ENCODE measurements around the gene TNNI3K. TPM values are rescaled to one million over a fixed set of nuclear protein-coding genes. Genes with fewer than 3 reads are reported as not detected.

The TNNI3K gene
- total RNA-seq, 2 experiments from 2014 or later = not detected

DNA sequence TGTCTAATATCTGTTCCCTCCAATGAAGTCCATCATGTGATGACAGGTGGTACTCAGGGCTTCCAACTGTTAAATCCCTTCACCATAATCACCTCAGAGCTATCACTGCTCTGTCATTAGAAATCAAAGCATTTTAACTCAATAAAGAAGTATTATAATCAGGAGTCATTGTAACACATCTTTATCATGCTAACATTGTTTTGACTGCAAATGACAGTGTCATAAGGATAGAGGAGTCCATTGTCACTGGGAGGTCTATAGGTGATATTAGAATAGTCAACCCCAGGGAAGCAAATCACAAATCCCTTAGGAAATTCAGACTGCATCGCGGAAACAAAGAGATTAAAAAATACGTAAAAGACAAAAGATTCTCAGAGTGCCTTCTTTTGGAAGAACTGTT lies 246.4 kb downstream of the TNNI3K start:
- CTCF ChIA-PET = no interaction called here

DNA sequence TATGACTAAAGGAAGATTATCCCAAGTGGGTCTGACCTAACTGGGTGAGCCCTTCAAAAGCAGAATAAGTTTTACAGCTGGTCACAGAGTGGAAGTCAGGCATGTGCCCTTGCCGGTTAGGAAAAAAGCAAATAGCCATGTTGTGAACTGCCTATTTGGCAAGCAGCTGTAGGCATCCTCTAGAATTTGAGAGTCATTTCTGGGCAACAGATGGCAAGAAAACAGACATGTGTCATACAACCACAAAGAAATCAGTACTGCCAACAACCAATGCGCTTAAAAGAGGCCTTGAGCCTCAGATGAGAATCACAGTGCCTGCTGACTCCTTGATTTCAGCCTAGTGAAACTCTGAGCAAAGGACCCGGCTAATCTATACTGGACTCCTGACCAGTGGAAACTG lies 250.4 kb downstream of the TNNI3K start:
- POLR2A ChIA-PET = no interaction called here
- CTCF ChIA-PET = no interaction called here

More for the DNA sequence above, 246.4 kb downstream of the TNNI3K start:
- POLR2A ChIA-PET = no interaction called here

DNA sequence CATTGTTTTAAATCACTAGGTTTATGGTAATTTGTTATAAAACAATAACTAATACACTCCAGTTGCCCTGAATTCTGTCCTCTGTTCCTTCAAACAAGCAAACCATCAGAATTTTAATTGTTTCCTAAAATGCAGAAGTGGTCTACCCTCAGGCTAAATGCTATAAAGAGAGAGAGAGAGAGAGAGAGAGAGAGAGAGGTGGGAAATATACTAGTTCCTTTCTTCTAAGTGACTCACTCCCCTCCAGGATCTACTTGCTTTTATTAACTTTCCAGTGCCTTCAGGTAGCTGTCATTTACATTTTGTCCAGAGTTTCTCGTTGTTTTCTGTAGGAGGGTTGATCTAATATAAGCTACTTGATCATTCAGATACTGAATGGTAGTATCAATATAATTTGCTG lies 250.8 kb downstream of the TNNI3K start:
- ChIA-PET POLR2A (no interaction called here), CTCF (no interaction called here)

DNA sequence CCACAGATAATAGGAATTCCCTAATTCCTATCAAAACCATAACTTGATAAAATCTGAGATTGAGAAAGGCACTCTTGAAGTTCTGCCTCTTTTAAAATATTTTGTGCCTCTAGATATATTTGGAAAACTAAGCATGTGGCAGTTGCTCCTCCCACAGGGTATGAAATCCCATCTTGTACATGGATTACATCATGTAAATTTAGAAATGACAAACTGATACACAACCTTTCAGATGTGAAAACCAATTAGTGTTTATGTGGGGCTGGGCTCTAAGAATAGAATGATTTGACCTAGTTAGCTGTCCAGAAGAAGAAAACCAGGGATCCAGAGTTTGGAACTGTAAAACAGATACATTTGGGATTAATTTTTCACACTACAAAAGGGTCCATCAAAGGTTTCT lies 261.5 kb downstream of the TNNI3K start:
- POLR2A ChIA-PET = no interaction called here
- CTCF ChIA-PET = no interaction called here

DNA sequence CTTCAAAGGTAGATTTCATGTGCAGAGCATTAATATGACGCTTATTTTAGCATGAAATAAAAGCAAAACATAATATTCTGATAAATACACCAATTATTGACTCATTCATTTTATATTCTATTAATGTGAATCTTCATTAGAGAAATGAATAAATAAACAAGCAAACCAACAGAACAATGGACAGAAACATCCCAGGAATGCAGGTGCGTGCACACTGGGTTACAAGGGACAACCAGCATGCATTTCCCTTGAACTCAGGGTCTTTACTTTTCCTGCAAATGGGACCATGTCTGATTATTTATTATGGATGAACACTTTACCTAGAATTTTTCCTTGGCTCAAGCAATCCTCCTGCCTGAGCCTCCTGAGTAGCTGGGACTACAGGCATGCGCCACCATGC lies 263.7 kb downstream of the TNNI3K start:
- CTCF ChIA-PET = no interaction called here
- POLR2A ChIA-PET = no interaction called here

DNA sequence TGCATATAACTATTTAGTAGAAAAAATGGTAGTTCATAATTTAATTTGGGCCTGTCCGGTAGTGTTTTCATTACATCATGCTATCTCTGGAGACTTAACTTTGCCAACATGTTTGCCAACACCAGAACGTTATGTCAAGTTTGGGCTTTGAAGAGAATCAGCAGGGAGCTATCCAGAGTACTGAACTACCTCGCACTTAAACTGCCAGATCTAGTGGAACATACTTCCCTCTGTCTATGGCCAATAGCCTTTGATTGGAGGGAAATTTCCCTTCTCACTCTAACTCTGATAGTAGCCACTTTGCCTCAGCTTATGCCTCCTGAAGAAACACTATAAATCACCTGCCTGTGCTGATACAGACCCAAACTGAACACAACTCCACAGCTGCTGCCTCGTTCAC lies 267.2 kb downstream of the TNNI3K start:
- ChIA-PET POLR2A (no interaction called here), CTCF (no interaction called here)

DNA sequence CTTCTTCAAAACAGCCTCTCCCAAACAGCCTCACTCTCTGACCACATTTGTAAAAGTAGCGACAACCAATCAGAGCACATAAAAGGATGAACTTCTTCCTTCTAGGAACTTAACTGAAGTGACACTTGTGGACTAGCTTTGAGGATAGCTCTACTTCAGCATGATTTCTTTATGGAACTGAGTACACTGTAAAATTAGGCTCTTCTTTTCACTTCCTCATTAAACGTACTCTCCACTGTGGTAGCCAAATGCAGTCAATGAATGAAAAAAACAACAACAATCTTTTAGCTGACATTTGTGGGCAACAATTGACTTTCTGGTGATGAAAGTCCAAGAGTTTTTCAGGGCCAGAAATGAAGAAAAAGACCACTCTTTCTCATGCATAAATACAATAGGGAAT lies 267.7 kb downstream of the TNNI3K start:
- CTCF ChIA-PET = no interaction called here
- POLR2A ChIA-PET = no interaction called here

DNA sequence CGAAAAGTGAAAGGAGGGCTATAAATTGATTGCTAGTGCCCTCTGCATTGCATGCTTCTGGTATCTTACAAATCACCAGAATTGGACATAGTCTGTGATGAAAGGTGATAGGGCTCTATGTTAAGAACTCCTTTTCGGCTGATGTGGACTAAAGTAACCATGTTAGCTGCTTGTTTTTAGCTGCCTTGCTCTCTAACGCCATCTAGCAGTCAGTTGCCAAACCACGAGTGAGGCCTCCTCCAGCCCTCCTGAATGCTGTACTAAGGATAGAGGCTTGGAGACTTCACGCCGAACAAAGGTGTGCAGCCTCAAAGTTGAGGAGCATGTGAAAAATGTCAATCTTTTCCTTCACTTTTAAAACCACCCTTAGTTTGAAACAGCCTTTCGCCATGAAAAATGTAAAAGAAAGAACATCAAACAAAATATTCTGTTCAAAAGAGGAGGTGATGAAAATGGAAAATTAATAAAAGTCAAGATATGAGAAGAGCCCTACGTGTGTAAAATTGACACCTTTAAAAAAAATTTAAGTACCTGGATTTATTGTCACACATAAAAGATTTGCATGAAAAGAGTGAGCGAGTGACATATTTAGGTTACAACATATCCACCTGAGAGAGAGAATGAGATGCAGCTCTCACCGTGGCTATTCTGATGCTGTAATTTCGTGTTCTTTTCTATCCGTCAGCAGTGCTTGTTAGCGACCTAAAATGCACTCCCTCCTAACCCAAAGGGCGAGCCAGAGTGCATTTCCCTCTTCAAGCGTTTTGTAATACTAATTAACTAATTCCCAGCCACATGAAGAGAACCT lies 269.1 kb downstream of the TNNI3K start:
- CTCF ChIA-PET = interaction anchor here (1.5 kb wide), 1 partner anchor 8 kb away, joined by 3 read pairs; no protein-coding TSS in a partner anchor
- POLR2A ChIA-PET = no interaction called here

DNA sequence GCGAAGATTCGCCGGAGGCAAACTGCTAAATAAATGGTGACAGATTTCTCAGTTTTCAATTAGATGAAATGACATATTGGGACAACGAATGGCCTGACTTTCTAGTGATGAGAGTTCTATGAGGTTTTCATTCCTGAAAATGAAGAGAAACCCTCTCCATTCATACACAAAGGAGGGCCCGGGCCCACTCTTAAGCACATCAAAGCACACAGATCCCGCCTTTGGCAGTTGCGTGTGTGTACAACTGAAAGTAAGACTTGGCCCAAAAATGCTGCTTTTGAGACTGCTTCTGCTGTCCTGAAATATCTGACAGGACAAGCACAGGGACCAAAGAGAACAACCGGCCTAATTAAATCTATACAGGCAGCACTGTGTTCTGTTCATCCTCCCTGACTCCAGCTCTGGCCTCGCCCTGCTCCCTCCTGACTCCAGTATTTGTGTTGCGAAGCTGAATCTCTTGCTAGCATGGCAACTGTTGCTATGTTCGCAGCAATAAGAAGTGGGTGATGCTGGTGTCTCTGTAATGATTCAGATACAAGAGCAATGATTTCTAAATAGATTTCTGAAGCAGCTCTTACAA lies 269.8 kb downstream of the TNNI3K start:
- ChIA-PET CTCF (no interaction called here), POLR2A (no interaction called here)

DNA sequence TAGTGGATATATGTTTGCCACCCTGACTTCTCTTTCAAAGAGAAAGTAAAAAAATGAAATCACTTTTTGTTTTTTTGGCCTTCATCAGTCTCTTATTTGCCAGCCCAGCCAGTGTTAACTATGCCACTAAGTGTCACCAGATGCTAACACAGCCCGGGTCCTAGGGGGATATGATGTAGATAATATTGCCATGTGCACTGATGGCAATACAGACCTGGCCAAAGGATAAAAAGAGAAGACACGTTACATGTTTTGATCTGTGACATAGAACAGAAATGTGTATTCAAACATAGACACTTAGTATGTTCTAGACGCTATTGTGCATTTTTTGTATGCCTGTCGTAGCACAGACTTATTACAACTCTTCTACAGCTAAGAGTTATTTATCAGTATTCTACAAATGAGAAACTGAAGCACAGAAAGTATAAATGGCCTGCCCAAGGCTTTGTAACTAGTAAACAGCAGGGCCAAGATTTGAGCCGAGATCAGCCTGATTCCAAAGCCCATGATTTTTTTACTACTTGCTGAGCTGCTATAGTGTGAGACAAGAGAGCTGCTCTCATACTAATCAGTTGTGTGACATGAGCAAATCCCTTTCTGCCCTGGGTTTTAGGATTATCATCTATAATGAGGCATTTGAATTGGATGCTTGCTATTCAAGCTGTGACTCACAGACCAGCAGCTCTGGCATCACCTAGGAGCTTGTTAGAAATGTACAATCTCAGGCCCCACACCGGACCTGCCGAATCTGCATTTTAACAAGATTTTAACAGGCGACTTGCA lies 270.9 kb downstream of the TNNI3K start:
- ChIA-PET CTCF (no interaction called here), POLR2A (no interaction called here)

DNA sequence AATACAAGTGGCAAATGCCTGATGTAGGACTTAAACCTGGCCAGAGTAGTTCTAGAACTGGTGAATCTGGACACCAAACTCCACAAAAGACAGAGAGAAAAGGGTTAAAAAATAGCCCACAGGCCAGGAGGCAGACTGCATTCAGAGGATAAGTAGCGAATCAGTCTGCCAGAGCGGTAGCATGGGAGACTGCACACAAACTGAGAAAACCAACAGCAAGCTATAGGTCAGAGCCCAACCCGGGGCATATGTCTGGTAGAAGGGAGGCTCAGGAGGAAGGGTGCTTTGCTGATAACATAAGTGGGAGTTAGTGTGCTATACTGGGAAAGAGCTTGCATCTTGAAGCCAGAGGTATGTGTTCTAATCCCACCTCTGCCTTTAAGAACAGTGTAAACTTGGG lies 273.3 kb downstream of the TNNI3K start:
- POLR2A ChIA-PET = no interaction called here
- CTCF ChIA-PET = no interaction called here

DNA sequence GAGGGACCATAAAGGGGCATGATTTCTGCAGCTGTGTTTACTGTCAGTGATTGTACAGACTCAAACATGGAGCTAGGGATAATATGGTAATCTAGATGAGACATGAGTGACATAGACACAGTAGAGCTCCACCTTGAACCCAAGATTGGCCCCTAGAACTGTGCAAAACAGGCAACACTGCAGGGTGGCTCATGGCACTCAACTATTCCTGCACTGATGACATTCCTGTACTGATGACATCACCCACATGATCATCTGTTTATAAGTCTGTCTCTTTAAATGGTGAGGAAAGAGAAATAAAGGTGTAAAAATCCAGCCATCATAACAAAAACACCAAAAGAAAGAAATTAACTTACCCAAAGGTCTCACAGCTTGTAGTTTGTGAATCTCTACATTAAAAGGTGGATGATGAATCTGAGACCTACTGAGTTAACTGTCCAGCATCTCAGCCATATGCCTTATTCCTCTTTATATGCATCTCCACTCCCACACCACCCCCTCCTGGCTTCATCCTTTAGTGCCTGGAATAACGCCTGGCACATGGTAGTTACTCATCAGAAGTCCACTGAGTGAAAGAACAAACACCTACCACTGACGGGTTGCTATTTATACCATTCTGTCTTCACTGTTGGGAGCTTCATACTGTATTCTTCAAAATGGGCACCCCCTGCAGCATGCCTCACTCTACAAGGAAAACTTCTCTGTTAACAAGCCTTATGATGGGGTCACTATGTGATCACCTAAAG lies 277.2 kb downstream of the TNNI3K start, which contains the start of gene LRRC53:
TSS of gene LRRC53 (minus strand) at position 442 of the 746 bp plus-strand sequence. CDS start 29,262 bp downstream, outside the sequence.
- CTCF ChIA-PET = no interaction called here
- POLR2A ChIA-PET = no interaction called here

DNA sequence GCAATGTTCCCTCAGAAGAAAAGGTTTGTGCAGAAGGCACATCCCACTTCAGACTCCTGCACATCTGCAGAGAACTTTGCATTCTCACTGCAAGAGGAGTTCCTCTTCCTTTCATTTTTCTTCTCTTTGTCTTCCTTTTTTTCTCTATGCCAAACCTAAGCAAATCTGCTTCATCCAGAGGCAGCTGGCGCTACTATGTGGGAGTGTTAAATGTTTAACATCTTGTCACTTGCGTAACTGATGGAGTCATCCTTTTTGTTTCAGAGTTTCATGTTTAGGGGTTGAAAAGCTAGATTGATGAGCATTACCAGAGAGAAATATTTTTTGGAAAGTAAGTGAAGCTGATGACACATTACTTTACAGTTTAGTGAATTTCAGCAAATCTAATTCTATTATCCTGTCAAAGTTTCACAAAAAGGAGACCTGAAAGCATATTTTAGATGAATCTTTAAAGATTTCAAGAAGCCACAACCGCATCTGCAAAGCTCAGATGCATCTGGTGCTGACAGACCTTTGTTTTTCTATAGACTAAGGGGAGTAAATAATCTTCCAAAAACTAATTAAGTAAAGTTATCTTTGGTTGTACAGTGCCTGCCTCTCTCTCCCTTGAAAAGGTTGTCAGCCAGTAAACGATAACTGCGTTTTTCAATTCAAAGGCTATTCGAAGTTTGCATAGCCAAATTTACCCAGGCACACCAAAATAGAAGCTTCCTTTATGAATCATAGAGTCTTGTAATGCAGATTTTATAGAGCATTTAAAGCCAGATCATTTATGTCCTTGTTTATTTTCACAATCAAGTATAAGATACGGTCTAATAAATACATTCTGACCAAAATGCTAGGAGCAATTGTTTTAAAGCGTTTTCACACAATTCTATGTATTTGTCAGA lies 278.5 kb downstream of the TNNI3K start:
- ChIA-PET POLR2A (no interaction called here), CTCF (no interaction called here)

DNA sequence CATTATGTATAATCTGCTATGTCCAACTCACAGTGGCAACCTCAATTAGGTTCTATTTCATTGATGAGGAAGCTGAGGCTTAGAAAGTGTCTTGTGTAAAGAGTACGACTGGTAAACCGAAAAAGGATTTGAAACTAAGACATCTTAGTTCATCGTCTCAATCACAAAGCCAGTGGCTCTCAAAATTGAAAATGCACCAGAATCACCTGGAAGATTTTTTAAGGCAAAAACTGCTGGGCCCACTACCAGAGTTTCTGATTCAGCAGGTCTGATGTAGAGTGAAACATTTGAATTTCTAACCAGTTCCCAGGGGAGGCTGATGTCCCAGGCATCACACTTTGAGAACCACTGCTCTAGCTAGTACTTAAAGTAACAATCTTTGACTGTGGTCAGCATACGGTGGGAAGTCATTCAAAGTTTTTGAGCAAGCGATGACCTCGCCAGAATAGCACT lies 282.4 kb downstream of the TNNI3K start:
- ChIA-PET CTCF (no interaction called here), POLR2A (no interaction called here)

DNA sequence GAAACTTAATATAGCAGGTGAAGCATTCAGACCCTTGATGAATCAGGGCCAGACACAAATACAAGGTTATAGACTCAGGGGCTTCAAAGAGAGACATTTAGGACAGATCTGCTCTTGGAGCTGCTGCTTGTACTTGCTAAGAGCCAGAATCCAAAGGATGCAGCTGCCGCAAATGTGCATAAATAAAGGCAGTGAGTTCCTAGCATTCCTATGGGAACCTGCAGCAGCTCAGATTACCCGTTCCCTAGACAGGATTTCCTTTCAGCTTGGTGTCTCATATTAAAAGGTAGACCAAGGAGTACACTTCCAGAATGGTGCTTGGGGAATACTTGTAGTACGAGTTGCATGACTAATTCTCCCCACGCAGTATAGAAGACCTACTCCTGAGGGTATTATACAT lies 287.0 kb downstream of the TNNI3K start:
- ChIA-PET CTCF (no interaction called here), POLR2A (no interaction called here)

DNA sequence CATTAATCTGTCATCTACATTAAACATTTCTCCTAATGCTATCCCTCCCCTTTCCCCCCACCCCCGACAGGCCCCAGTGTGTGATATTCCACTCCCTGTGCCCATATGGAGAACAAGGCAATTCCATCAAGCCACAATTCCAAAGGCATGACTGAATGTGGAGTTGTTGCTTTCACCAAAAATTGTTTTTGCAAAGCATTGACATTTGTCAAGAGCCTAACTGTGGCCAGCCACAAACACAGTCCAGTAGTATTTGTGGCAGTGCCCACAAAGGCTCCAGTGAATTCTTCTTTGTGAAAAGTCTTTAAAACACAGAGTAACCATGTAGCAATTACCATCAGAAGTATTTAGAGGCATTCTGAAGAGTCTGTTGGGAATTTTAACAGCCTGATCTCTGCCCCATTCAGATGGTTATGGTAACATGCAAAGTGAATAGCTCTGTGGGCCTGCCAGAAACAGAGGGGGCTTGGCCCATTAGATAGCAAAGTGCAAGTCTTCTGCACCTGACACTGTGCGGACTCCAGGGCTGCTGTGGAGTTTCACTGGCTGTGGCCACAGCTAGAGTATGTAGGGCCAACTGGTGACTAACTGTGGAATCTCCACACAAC lies 288.8 kb downstream of the TNNI3K start:
- ChIA-PET POLR2A (no interaction called here), CTCF (no interaction called here)

DNA sequence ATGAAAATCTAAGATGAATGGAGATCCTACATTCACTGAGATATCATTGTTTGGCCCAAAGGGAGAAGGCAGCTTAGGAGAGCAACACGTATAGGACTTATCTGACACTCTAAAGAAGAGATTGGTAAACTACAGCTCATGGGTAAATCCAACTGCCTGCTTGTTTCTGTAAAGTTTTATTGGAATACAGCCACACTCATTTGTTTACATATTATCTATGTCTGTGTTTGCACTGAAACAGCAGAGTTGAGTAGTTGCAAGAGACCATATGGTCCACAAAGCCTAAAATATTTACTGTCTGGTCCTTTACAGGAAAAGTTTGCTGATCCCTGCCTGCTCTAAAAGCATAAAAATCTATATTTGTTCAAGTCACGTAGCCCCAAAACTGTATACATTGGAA lies 291.5 kb downstream of the TNNI3K start:
- ChIA-PET CTCF (no interaction called here), POLR2A (no interaction called here)

DNA sequence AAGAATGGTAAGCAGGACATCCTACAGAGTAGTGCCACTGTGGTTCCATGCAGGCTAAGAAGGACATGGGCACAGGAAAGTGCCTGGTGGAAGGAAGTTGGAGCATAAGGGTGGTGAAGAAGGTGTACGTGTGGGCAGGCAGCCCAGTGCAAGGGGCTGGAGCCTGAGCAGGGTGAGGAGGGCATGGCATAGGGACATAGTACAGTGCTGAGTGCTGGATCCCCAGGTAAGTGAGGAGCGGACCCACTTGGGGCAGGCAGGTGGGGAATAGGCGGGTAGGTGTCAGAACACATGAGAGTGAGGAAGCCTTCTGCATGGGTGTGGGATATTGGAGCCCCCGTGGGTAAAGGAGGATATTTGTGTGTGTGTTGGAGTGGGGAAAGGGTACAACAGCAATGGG lies 292.9 kb downstream of the TNNI3K start:
- ChIA-PET CTCF (no interaction called here), POLR2A (no interaction called here)

DNA sequence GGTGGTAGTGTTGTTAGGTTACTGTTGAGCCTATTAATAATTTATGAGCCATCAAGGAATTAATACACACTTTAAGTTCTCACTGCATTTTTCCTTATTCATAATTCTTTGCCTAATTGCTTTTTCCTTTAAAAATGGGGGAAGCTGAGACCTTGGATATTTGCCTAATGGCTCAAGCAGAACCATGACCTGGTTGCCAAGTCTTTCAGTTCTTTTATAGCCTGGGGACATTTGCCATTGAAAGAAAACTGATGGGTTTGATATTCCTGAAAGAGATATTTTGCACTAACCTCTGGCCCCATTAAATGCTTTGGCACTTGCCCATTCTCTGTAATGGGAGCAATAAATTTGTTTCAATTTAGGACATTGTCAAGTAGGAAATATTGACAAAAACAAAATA lies 295.7 kb downstream of the TNNI3K start:
- CTCF ChIA-PET = no interaction called here

More for the DNA sequence above, 295.7 kb downstream of the TNNI3K start:
- POLR2A ChIA-PET = no interaction called here
